ENCODE data around the gene FBXL13. TPM values are rescaled to one million over a fixed set of nuclear protein-coding genes. Genes with fewer than 3 reads are reported as not detected.
"Not testable (repeated sequence)": the region's sequence is repeated elsewhere in the genome, so short reads cannot be mapped to it uniquely, and the experiment has no call there.

The FBXL13 gene
- total RNA-seq, 1 donor from 2014 or later: 3.7 TPM

DNA sequence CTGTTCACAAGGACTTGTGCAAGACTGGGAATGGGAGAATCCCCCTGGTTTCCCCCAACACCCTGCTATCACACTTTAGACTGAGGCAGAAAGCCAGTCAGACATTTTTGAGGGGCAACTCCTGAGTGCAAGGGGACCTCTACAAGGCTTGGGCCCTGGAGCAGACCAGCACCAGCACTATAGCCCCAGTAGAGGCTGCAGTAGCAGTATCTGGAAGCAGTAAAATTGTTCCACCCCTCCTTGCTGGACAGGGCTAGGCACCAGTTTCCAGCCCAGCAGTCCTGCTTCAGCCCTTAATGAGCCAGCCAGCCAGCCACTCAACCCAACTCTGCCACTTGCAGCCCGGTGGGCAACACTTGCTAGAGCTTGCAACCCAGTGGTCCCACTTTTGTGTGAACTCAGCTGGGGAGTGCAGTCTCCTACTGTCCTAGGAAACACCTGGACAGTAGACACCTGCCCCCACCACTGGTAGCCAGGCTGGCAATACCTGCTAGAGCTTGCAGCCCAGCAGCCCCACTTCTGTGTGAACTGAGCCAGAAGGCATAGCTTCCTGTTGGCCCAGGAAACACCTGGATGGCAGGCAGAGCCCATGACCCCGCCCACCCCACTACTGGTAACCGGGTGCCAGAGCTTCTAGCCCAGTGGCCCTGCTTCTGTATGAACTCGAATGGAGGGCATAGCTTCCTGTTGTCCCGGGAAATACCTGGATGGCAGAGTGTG, 65.0 kb downstream of the FBXL13 start:
- Histone ChIP-seq H3K4me3 (ENCODE audit: low read length in 3 of 3) (no peak overlapping the region), H3K9ac (ENCODE audit: low read depth in 1 of 3, low read length in 3 of 3) (no peak overlapping the region), H3K36me3 (ENCODE audit: control insufficient read depth in 3 of 3, insufficient read depth in 3 of 3, low read length in 3 of 3) (no peaks in the 10 kb centered on the region), H3K27ac (ENCODE audit: low read depth, low read length) (no peak overlapping the region), H3K9me3 (ENCODE audit: control insufficient read depth in 3 of 3, low read length in 3 of 3) (no peaks in the 10 kb centered on the region), H3K27me3 (ENCODE audit: control insufficient read depth in 3 of 3, insufficient read depth in 3 of 3, low read length in 3 of 3) (no peaks in the 10 kb centered on the region), H3K4me1 (ENCODE audit: control insufficient read depth in 3 of 3, insufficient read depth in 3 of 3, low read length in 3 of 3) (no peaks in the 10 kb centered on the region)

DNA sequence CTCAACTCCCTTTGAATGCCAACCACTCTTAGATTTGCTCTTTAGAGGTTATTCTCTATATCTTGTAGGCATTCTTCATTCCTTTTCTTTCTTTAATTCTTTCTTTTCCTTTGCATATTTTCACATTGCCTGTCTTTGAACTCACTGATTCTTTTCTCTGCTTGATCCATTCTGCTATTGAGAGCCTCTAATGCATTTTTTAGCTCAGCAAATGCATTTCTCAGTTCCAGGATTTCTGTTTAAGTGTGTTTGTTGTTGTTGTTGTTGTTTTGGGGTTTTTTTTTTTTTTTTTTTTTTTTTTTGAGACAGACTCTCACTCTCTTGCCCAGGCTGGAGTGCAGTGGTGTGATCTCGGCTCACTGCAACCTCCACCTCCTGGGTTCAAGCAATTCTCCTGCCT, 71.6 kb downstream of the FBXL13 start:
- no peaks in the 10 kb centered on the region for H3K36me3 ChIP-seq (ENCODE audit: control insufficient read depth in 3 of 3, insufficient read depth in 3 of 3, low read length in 3 of 3)
- H3K9ac ChIP-seq (ENCODE audit: low read depth in 1 of 3, low read length in 3 of 3): no peak overlapping the region
- no peaks in the 10 kb centered on the region for H3K9me3 ChIP-seq (ENCODE audit: control insufficient read depth in 3 of 3, low read length in 3 of 3)
- H3K27ac ChIP-seq (ENCODE audit: low read depth, low read length): no peak overlapping the region
- no peak overlapping the region for H3K4me3 ChIP-seq (ENCODE audit: low read length in 3 of 3)
- no peaks in the 10 kb centered on the region for H3K27me3 ChIP-seq (ENCODE audit: control insufficient read depth in 3 of 3, insufficient read depth in 3 of 3, low read length in 3 of 3)
- no peaks in the 10 kb centered on the region for H3K4me1 ChIP-seq (ENCODE audit: control insufficient read depth in 3 of 3, insufficient read depth in 3 of 3, low read length in 3 of 3)

- H3K4me3 ChIP-seq (ENCODE audit: low read length in 3 of 3): no peak overlapping the region
- H3K36me3 ChIP-seq (ENCODE audit: control insufficient read depth in 3 of 3, insufficient read depth in 3 of 3, low read length in 3 of 3): no peaks in the 10 kb centered on the region
- H3K27ac ChIP-seq (ENCODE audit: low read depth, low read length): no peak overlapping the region
- H3K27me3 ChIP-seq (ENCODE audit: control insufficient read depth in 3 of 3, insufficient read depth in 3 of 3, low read length in 3 of 3): no peaks in the 10 kb centered on the region
- H3K9me3 ChIP-seq (ENCODE audit: control insufficient read depth in 3 of 3, low read length in 3 of 3): no peaks in the 10 kb centered on the region
- H3K9ac ChIP-seq (ENCODE audit: low read depth in 1 of 3, low read length in 3 of 3): no peak overlapping the region
- H3K4me1 ChIP-seq (ENCODE audit: control insufficient read depth in 3 of 3, insufficient read depth in 3 of 3, low read length in 3 of 3): no peaks in the 10 kb centered on the region
Observed at GRCh38 chr7:103001210-103001609, 73.4 kb downstream of the FBXL13 start.

DNA sequence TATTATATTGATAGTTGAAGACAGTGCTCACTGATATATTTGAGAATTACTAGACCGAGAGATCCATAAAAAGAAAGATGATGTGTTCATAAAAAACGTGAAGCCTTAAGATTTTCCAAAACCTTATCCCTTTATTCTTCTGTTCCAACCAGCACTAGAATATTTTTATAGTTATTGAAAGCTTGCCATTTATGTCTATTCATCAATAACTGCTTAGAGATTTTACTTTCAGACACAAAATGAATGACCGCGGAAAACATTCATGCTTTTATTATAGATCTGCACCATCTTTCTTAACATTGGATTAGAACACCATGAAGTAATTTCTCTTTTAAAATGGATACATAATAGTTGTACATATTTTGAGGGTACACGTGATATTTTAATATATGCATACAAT, 77.6 kb downstream of the FBXL13 start:
- Histone ChIP-seq H3K27me3 (ENCODE audit: control insufficient read depth in 3 of 3, insufficient read depth in 3 of 3, low read length in 3 of 3) (no peaks in the 10 kb centered on the region), H3K4me1 (ENCODE audit: control insufficient read depth in 3 of 3, insufficient read depth in 3 of 3, low read length in 3 of 3) (peaks cover 0 to 4% (median 0%) of the 10 kb centered on the region in 3 donors), H3K4me3 (ENCODE audit: low read length in 3 of 3) (no peak overlapping the region), H3K9me3 (ENCODE audit: control insufficient read depth in 3 of 3, low read length in 3 of 3) (no peaks in the 10 kb centered on the region), H3K27ac (ENCODE audit: low read depth, low read length) (no peak overlapping the region), H3K36me3 (ENCODE audit: control insufficient read depth in 3 of 3, insufficient read depth in 3 of 3, low read length in 3 of 3) (no peaks in the 10 kb centered on the region), H3K9ac (ENCODE audit: low read depth in 1 of 3, low read length in 3 of 3) (no peak overlapping the region)

DNA sequence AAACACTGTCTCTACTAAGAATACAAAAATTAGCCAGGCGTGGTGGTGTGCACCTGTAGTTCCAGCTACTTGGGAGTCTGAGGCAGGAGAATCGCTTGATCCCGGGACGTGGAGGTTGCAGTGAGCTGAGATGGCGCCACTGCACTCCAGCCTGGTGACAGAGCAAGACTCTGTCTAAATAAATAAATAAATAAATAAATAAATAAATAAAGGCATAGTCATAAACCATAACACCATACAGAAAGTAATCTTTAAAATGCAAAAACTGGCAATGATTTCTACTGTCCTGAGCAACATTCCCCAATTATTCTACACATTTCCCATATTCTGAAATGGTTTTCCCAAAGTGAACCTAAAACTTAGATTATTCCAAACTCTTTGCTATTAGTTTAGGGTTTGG, 79.0 kb downstream of the FBXL13 start:
- H3K36me3 ChIP-seq (ENCODE audit: control insufficient read depth in 3 of 3, insufficient read depth in 3 of 3, low read length in 3 of 3); H3K9me3 ChIP-seq (ENCODE audit: control insufficient read depth in 3 of 3, low read length in 3 of 3); H3K4me1 ChIP-seq (ENCODE audit: control insufficient read depth in 3 of 3, insufficient read depth in 3 of 3, low read length in 3 of 3); H3K27ac ChIP-seq (ENCODE audit: low read depth, low read length); H3K4me3 ChIP-seq (ENCODE audit: low read length in 3 of 3); H3K9ac ChIP-seq (ENCODE audit: low read depth in 1 of 3, low read length in 3 of 3); H3K27me3 ChIP-seq (ENCODE audit: control insufficient read depth in 3 of 3, insufficient read depth in 3 of 3, low read length in 3 of 3): not testable (repeated sequence)

DNA sequence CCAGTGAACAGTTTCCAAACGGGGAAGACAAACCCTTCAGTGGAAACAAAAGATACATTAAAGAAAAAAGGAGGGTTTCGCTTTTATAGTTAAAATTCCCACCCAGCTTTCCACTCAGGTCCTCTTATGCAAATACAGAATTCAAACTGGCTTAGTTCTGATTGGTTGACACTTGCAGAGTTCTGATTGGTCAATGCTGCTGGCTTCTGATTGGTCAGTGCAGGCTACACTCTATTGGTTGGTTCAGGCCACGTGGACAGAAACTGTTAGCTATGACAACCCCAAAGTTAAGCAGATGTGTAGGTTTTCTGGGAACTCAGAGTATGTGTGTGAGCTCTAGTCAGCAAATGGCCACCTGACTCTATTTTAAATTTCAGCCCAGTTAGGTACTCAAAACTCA, 80.0 kb downstream of the FBXL13 start:
- Histone ChIP-seq H3K36me3 (ENCODE audit: control insufficient read depth in 3 of 3, insufficient read depth in 3 of 3, low read length in 3 of 3) (no peaks in the 10 kb centered on the region), H3K9ac (ENCODE audit: low read depth in 1 of 3, low read length in 3 of 3) (no peak overlapping the region), H3K4me3 (ENCODE audit: low read length in 3 of 3) (no peak overlapping the region), H3K4me1 (ENCODE audit: control insufficient read depth in 3 of 3, insufficient read depth in 3 of 3, low read length in 3 of 3) (peaks cover 0 to 4% (median 0%) of the 10 kb centered on the region in 3 donors), H3K27ac (ENCODE audit: low read depth, low read length) (no peak overlapping the region), H3K27me3 (ENCODE audit: control insufficient read depth in 3 of 3, insufficient read depth in 3 of 3, low read length in 3 of 3) (no peaks in the 10 kb centered on the region), H3K9me3 (ENCODE audit: control insufficient read depth in 3 of 3, low read length in 3 of 3) (no peaks in the 10 kb centered on the region)

DNA sequence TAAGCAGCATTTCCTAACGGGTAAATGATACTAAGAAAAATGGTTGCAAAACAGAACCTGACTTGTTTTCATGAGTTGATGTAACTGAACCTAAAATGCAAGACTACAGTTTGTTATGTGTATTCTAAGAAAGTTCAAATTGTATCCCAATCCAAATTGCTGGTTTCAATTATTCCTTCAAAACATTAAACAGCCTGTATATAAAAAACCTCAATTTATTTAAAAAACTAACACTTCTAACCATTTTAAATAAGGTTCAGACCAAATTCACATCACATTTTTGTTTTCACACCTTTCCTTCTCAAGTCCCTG, 80.9 kb downstream of the FBXL13 start:
- Histone ChIP-seq H3K27me3 (ENCODE audit: control insufficient read depth in 3 of 3, insufficient read depth in 3 of 3, low read length in 3 of 3) (no peaks in the 10 kb centered on the region), H3K36me3 (ENCODE audit: control insufficient read depth in 3 of 3, insufficient read depth in 3 of 3, low read length in 3 of 3) (no peaks in the 10 kb centered on the region), H3K4me3 (ENCODE audit: low read length in 3 of 3) (no peak overlapping the region), H3K9me3 (ENCODE audit: control insufficient read depth in 3 of 3, low read length in 3 of 3) (no peaks in the 10 kb centered on the region), H3K27ac (ENCODE audit: low read depth, low read length) (no peak overlapping the region), H3K9ac (ENCODE audit: low read depth in 1 of 3, low read length in 3 of 3) (no peak overlapping the region), H3K4me1 (ENCODE audit: control insufficient read depth in 3 of 3, insufficient read depth in 3 of 3, low read length in 3 of 3) (peaks cover 0 to 4% (median 0%) of the 10 kb centered on the region in 3 donors)

DNA sequence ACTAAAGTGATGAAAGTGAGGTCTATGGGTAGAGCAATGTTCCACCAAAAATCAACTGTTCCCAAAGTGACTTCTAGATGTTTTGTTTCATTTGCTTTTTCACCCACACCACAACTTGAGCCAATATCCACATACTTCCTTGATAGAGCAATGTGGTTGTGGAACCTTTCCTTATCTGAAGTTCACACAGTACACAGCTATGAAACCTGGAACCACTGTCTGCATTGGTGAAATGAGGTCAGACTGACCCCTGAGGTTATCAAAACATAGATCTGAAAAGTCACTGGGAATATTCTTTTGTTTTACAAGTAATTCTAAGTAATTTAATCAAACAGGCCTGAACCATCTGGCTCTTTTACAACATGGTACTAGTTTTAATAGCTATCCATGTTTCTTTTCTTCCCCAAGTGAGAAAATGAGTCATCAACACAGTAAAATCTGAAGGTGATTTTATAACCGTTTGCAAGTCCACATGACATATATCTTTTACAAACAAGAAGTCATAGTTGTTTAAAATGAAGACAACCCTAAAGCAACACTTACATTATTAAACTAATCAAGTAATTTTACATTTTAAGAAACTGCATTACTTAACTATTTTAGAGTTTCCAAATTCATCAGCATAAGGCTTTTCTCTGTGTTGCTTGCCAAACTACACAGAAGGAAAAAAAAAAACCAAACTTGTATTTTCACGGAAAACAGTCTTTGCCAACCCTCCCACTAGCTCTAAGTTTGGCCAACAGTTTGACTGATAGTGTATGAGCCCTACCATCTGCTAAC, 81.5 kb downstream of the FBXL13 start:
- Histone ChIP-seq H3K4me1 (ENCODE audit: control insufficient read depth in 3 of 3, insufficient read depth in 3 of 3, low read length in 3 of 3) (peaks cover 0 to 4% (median 0%) of the 10 kb centered on the region in 3 donors), H3K4me3 (ENCODE audit: low read length in 3 of 3) (no peak overlapping the region), H3K9me3 (ENCODE audit: control insufficient read depth in 3 of 3, low read length in 3 of 3) (no peaks in the 10 kb centered on the region), H3K27me3 (ENCODE audit: control insufficient read depth in 3 of 3, insufficient read depth in 3 of 3, low read length in 3 of 3) (no peaks in the 10 kb centered on the region), H3K9ac (ENCODE audit: low read depth in 1 of 3, low read length in 3 of 3) (no peak overlapping the region), H3K36me3 (ENCODE audit: control insufficient read depth in 3 of 3, insufficient read depth in 3 of 3, low read length in 3 of 3) (no peaks in the 10 kb centered on the region), H3K27ac (ENCODE audit: low read depth, low read length) (no peak overlapping the region)

GRCh38 chr7:102992509-102992937, 82.1 kb downstream of the FBXL13 start:
- Histone ChIP-seq H3K27me3 (ENCODE audit: control insufficient read depth in 3 of 3, insufficient read depth in 3 of 3, low read length in 3 of 3) (no peaks in the 10 kb centered on the region), H3K9me3 (ENCODE audit: control insufficient read depth in 3 of 3, low read length in 3 of 3) (no peaks in the 10 kb centered on the region), H3K36me3 (ENCODE audit: control insufficient read depth in 3 of 3, insufficient read depth in 3 of 3, low read length in 3 of 3) (no peaks in the 10 kb centered on the region), H3K27ac (ENCODE audit: low read depth, low read length) (no peak overlapping the region), H3K4me3 (ENCODE audit: low read length in 3 of 3) (no peak overlapping the region), H3K4me1 (ENCODE audit: control insufficient read depth in 3 of 3, insufficient read depth in 3 of 3, low read length in 3 of 3) (peaks cover 0 to 4% (median 0%) of the 10 kb centered on the region in 3 donors), H3K9ac (ENCODE audit: low read depth in 1 of 3, low read length in 3 of 3) (no peak overlapping the region)

GRCh38 chr7:102991540-102992214, 82.9 kb downstream of the FBXL13 start:
- no peak overlapping the region for H3K9ac ChIP-seq (ENCODE audit: low read depth in 1 of 3, low read length in 3 of 3)
- H3K27ac ChIP-seq (ENCODE audit: low read depth, low read length): no peak overlapping the region
- no peaks in the 10 kb centered on the region for H3K27me3 ChIP-seq (ENCODE audit: control insufficient read depth in 3 of 3, insufficient read depth in 3 of 3, low read length in 3 of 3)
- no peaks in the 10 kb centered on the region for H3K36me3 ChIP-seq (ENCODE audit: control insufficient read depth in 3 of 3, insufficient read depth in 3 of 3, low read length in 3 of 3)
- H3K4me1 ChIP-seq (ENCODE audit: control insufficient read depth in 3 of 3, insufficient read depth in 3 of 3, low read length in 3 of 3): peaks cover 0 to 4% (median 0%) of the 10 kb centered on the region in 3 donors
- H3K9me3 ChIP-seq (ENCODE audit: control insufficient read depth in 3 of 3, low read length in 3 of 3): no peaks in the 10 kb centered on the region
- H3K4me3 ChIP-seq (ENCODE audit: low read length in 3 of 3): no peak overlapping the region

Data from skeletal muscle tissue (tissue), 4 donors.